MM.1S (cell line): ENCODE data around the gene GALNTL6.

Experiments used
- DNase-seq: peaks from one replicate; pipeline ENCODE4 v3.0.0-alpha.2; 2015
- H2AFZ ChIP-seq: fragments of 300-600 bp; sonication (generic); 2 replicates; pipeline ENCODE4 v1.6.0; 2016; ENCODE audit warnings: antibody characterized with exemption, low read length
- H3F3A ChIP-seq: fragments of 300-600 bp; sonication (generic); 2 replicates; pipeline ENCODE4 v1.6.1; 2016; ENCODE audit warnings: mild to moderate bottlenecking, antibody characterized with exemption, low read length, moderate library complexity, mixed read lengths; ENCODE audit not compliant: insufficient read depth
- H3K27ac ChIP-seq: fragments of 300-600 bp; sonication (generic); 2 replicates; pipeline ENCODE4 v1.5.1; 2016; ENCODE audit warnings: mild to moderate bottlenecking, low read length
- H3K27me3 ChIP-seq: fragments of 300-600 bp; sonication (generic); replicated peaks from 2 replicates; pipeline ENCODE4 v1.6.0; 2016; ENCODE audit warnings: low read length; ENCODE audit not compliant: insufficient read depth
- H3K36me3 ChIP-seq: fragments of 300-600 bp; sonication (generic); replicated peaks from 2 replicates; pipeline ENCODE4 v1.6.1; 2016; ENCODE audit warnings: mild to moderate bottlenecking, low read length, mixed read lengths; ENCODE audit not compliant: insufficient read depth
- H3K4me1 ChIP-seq: fragments of 300-600 bp; sonication (generic); 2 replicates; pipeline ENCODE4 v1.6.1; 2016; ENCODE audit warnings: low read length, mixed read lengths
- H3K4me2 ChIP-seq: fragments of 300-600 bp; sonication (generic); 2 replicates; pipeline ENCODE4 v1.6.0; 2016; ENCODE audit warnings: low read depth, low read length
- H3K4me3 ChIP-seq: fragments of 300-600 bp; sonication (generic); 2 replicates; pipeline ENCODE4 v1.5.1; 2016; ENCODE audit warnings: low read length, mixed read lengths
- H3K79me2 ChIP-seq: fragments of 300-600 bp; sonication (generic); 2 replicates; pipeline ENCODE4 v1.6.1; 2016; ENCODE audit warnings: mixed run types, low read length, mixed read lengths
- H3K9ac ChIP-seq: fragments of 300-600 bp; sonication (generic); 2 replicates; pipeline ENCODE4 v1.6.1; 2016; ENCODE audit warnings: low read length, mixed read lengths
- H3K9me2 ChIP-seq: fragments of 300-600 bp; sonication (generic); replicated peaks from 2 replicates; pipeline ENCODE4 v1.6.1; 2016; ENCODE audit warnings: mild to moderate bottlenecking, low read length, mixed read lengths; ENCODE audit not compliant: insufficient read depth
- H3K9me3 ChIP-seq: fragments of 300-600 bp; sonication (generic); replicated peaks from 2 replicates; pipeline ENCODE4 v1.6.1; 2016; ENCODE audit warnings: mild to moderate bottlenecking, low read length, mixed read lengths; ENCODE audit not compliant: insufficient read depth
- H4K20me1 ChIP-seq: fragments of 300-600 bp; sonication (generic); 2 replicates; pipeline ENCODE4 v1.6.1; 2016; ENCODE audit warnings: mild to moderate bottlenecking, low read length, moderate library complexity, mixed read lengths; ENCODE audit not compliant: insufficient read depth
- CTCF ChIP-seq: fragments of 300-600 bp; sonication (generic); IDR thresholded peaks from 2 replicates; pipeline ENCODE4 v1.5.1; 2016; ENCODE audit warnings: antibody characterized with exemption, low read length, mixed read lengths
- EZH2 ChIP-seq: fragments of 300-600 bp; sonication (generic); optimal IDR thresholded peaks from 2 replicates; pipeline ENCODE3; 2017; ENCODE audit warnings: low read depth, mild to moderate bottlenecking, antibody characterized with exemption, low read length, mixed read lengths
- EZH2phosphoT487 ChIP-seq: fragments of 300-600 bp; sonication (generic); IDR thresholded peaks from 2 replicates; pipeline ENCODE4 v1.6.1; 2018; ENCODE audit warnings: antibody characterized with exemption, low read length

The GALNTL6 gene

GRCh38 chr4:172989984-172990820, 1177.0 kb downstream of the GALNTL6 start:
- Histone ChIP-seq H3K9me3 (no peaks in the 10 kb centered on the region), H3K9me2 (no peaks in the 10 kb centered on the region), H3K27me3 (no peaks in the 10 kb centered on the region), H3K4me2 (no peak overlapping the region), H3K79me2 (no peaks in the 10 kb centered on the region), H3K9ac (no peak overlapping the region), H2AFZ (no peak overlapping the region), H3K4me3 (no peak overlapping the region), H4K20me1 (no peaks in the 10 kb centered on the region), H3K4me1 (peaks cover 37% of the 10 kb centered on the region), H3F3A (peaks cover 22% of the 10 kb centered on the region), H3K27ac (no peak overlapping the region), H3K36me3 (no peaks in the 10 kb centered on the region)
- TF ChIP-seq CTCF = no peak
- no peak for DNase-seq

GRCh38 chr4:172992648-172993378, 1179.6 kb downstream of the GALNTL6 start:
- Histone ChIP-seq H3K4me2 (peak overlapping the region; percentile 22), H3K36me3 (no peaks in the 10 kb centered on the region), H3F3A (no peaks in the 10 kb centered on the region), H3K4me1 (peaks cover 24% of the 10 kb centered on the region), H3K79me2 (no peaks in the 10 kb centered on the region), H2AFZ (peak overlapping the region; percentile 17; the same call in 1 of the 2 replicates), H3K27ac (no peak overlapping the region), H3K9ac (no peak overlapping the region), H3K9me3 (no peaks in the 10 kb centered on the region), H3K9me2 (no peaks in the 10 kb centered on the region), H4K20me1 (no peaks in the 10 kb centered on the region), H3K4me3 (no peak overlapping the region), H3K27me3 (no peaks in the 10 kb centered on the region)
- no peak for DNase-seq
- no peak for TF ChIP-seq EZH2phosphoT487
- no peak for TF ChIP-seq EZH2
- no peak for TF ChIP-seq CTCF

- H3K4me3 ChIP-seq = no peak overlapping the region
- no peaks in the 10 kb centered on the region for H4K20me1 ChIP-seq
- no peaks in the 10 kb centered on the region for H3K9me2 ChIP-seq
- H3K79me2 ChIP-seq = no peaks in the 10 kb centered on the region
- TF ChIP-seq EZH2 (no peak), CTCF (no peak), EZH2phosphoT487 (no peak)
- no peaks in the 10 kb centered on the region for H3K9me3 ChIP-seq
- H3K9ac ChIP-seq = no peak overlapping the region
- H3K4me2 ChIP-seq = no peak overlapping the region
- H3K27me3 ChIP-seq = no peaks in the 10 kb centered on the region
- H3K27ac ChIP-seq = no peak overlapping the region
- H3F3A ChIP-seq = no peaks in the 10 kb centered on the region
- H3K4me1 ChIP-seq = peaks cover 37% of the 10 kb centered on the region
- H2AFZ ChIP-seq = no peak overlapping the region
- no peaks in the 10 kb centered on the region for H3K36me3 ChIP-seq
- DNase-seq = no peak
These were observed 1182.0 kb downstream of the GALNTL6 start for GRCh38 chr4:172995161-172995560.
